ENCODE results near the gene SLC39A2. TPM values are rescaled to one million over a fixed set of nuclear protein-coding genes. Genes with fewer than 3 reads are reported as not detected.
A peak's percentile ranks its signal among the peaks of the same experiment; 100 is the strongest.

The SLC39A2 gene
- total and polyA plus RNA-seq, 9 of the 15 experiments (the other 6 are each of a cell fraction or from before 2014, with no cell fraction given): 0.06 to 0.09 TPM; not detected in 7

- no peak for TF ChIP-seq ZKSCAN8 (CRISPR knock-in tag; IDR thresholded peaks at IDR 0.05)
These were observed 16.2 kb downstream of the SLC39A2 start (continued) for GRCh38 chr14:21015312-21015711.

- in situ Hi-C loops (cut with MboI): no loop called here
- intact Hi-C loops (cut with micrococcal nuclease): no loop called here
- Histone ChIP-seq H3K36me3 (ENCODE audit: control insufficient read depth, insufficient read depth, low read length) (peaks cover 34% of the 10 kb centered on the region; the same call in 1 of the 3 replicates), H3K27me3 (ENCODE audit: control insufficient read depth in 2 of 2, insufficient read depth in 2 of 2, low read length in 2 of 2) (no peaks in the 10 kb centered on the region), H3K4me3 (no peak overlapping the region), H3K9ac (ENCODE audit: insufficient read depth in 1 of 2, low read depth in 2 of 2, low read length in 2 of 2) (peak overlapping the region in 1 of 2 experiments; percentile 45; a peak in 1 of 4 replicates), H3K4me2 (ENCODE audit: insufficient read depth, low read length) (no peak overlapping the region), H4K20me1 (replicated peaks; ENCODE audit: control insufficient read depth, insufficient read depth, low read length) (no peaks in the 10 kb centered on the region), H3K9me3 (replicated peaks; ENCODE audit: control insufficient read depth, insufficient read depth, low read depth, low read length) (no peaks in the 10 kb centered on the region), H3K27ac (ENCODE audit: extremely low read depth, low read depth, low read length) (no peak overlapping the region), H3K4me1 (replicated peaks in 1 of 2; ENCODE audit: control insufficient read depth in 2 of 2, insufficient read depth in 2 of 2, low read length in 2 of 2) (peaks cover 0 to 7% of the 10 kb centered on the region in 2 experiments; a peak in 1 of 5 replicates), H2AFZ (ENCODE audit: low read depth, low read length) (no peak overlapping the region), H3K9me1 (ENCODE audit: control insufficient read depth, insufficient read depth, low read length) (no peaks in the 10 kb centered on the region), H3K79me2 (ENCODE audit: control insufficient read depth, insufficient read depth, low read length) (no peaks in the 10 kb centered on the region)
- POLR2A ChIA-PET: interaction anchor here (2.5 to 3.0 kb wide), 2 partner anchors 23 to 88 kb away, joined by 8 to 15 read pairs; no protein-coding TSS in a partner anchor
- DNase-seq (ENCODE audit: extremely low read depth in 1 of 4, low spot score in 3 of 4) (no peak), ATAC-seq (no peak), FAIRE-seq (no peak)
- CTCF ChIA-PET (ENCODE audit: low intra/inter-chr PET ratio): no interaction called here
- BruUV-seq (replicated peaks): no TSS peak
- no peak for TF ChIP-seq ZBTB34 (CRISPR knock-in tag; IDR thresholded peaks at IDR 0.05)
- TF ChIP-seq KLF13 (tag; IDR thresholded peaks at IDR 0.05; ENCODE audit: borderline replicate concordance, low read depth): no peak
- TF ChIP-seq FOXO4 (CRISPR knock-in tag; IDR thresholded peaks at IDR 0.05): no peak
- no peak for TF ChIP-seq RUNX1 (IDR thresholded peaks at IDR 0.05; ENCODE audit: low read depth)
- no peak for TF ChIP-seq PHF8 (IDR thresholded peaks at IDR 0.05; ENCODE audit: borderline replicate concordance, low read length)
- TF ChIP-seq ATF1 (CRISPR knock-in tag; IDR thresholded peaks at IDR 0.05): no peak
- no peak for TF ChIP-seq ATF1 (tag; IDR thresholded peaks at IDR 0.05)
- no peak for TF ChIP-seq MCM3 (IDR thresholded peaks at IDR 0.05)
- TF ChIP-seq SMARCA4 (IDR thresholded peaks at IDR 0.05): no peak
- no peak for TF ChIP-seq MTF1 (CRISPR knock-in tag; IDR thresholded peaks at IDR 0.05; ENCODE audit: borderline replicate concordance)
- TF ChIP-seq MECOM (CRISPR knock-in tag; IDR thresholded peaks at IDR 0.05): no peak
- no peak for TF ChIP-seq SIX5 (IDR thresholded peaks at IDR 0.05; ENCODE audit: borderline replicate concordance in 1 of 2, insufficient read depth in 1 of 2, low read depth in 1 of 2, low read length in 2 of 2)
- no peak for TF ChIP-seq ZNF175 (CRISPR knock-in tag; IDR thresholded peaks at IDR 0.05; ENCODE audit: low read depth)
- no peak for TF ChIP-seq NFXL1 (CRISPR knock-in tag; IDR thresholded peaks at IDR 0.05)
- TF ChIP-seq ZNF311 (CRISPR knock-in tag; IDR thresholded peaks at IDR 0.05): no peak
- no peak for TF ChIP-seq ELF2 (CRISPR knock-in tag; IDR thresholded peaks at IDR 0.05)
- TF ChIP-seq ZNF124 (CRISPR knock-in tag; IDR thresholded peaks at IDR 0.05): no peak
- WGBS (ENCODE audit: insufficient coverage, low coverage, missing lambda C conversion rate): 57% methylated on average over 8 of the region's 9 CpGs
These were observed 17.5 kb downstream of the SLC39A2 start for GRCh38 chr14:21016413-21017190.

All from K562 (cell line).